Fibroblast of villous mesenchyme (primary cell): ENCODE results near the gene TSPAN5. TPM values are rescaled to one million over a fixed set of nuclear protein-coding genes. Genes with fewer than 3 reads are reported as not detected.

ENCODE experiments used
- DNase-seq: peaks from one replicate; pipeline ENCODE4 v3.0.0-alpha.2; 2010; ENCODE audit warnings: low read depth
- H3K4me3 ChIP-seq: 2 replicates; pipeline ENCODE4 v1.5.1; 2011; ENCODE audit warnings: low read depth, mild to moderate bottlenecking, low read length
- CTCF ChIP-seq: IDR thresholded peaks from 2 replicates; pipeline ENCODE4 v1.5.1; 2012; ENCODE audit warnings: low read depth, mild to moderate bottlenecking, low read length; ENCODE audit not compliant: insufficient read depth
- total RNA-seq: library from RNA; depleted of rRNA; stranded (reverse); fragments of >200 nt; gene quantifications from 2 replicates; pipeline ENCODE4 v1.2.3, GENCODE V29; 2012

Gene TSPAN5
- total RNA-seq, 1 donor = 50.5 TPM

- H3K4me3 ChIP-seq = no peak overlapping the region
- DNase-seq = peak; percentile 74
- no peak for TF ChIP-seq CTCF
Observed at GRCh38 chr4:98522636-98523395, 135.6 kb downstream of the TSPAN5 start.

- no peak for DNase-seq
- TF ChIP-seq CTCF = no peak
- no peak overlapping the region for H3K4me3 ChIP-seq
Observed at GRCh38 chr4:98522062-98522461, 136.3 kb downstream of the TSPAN5 start.

DNA sequence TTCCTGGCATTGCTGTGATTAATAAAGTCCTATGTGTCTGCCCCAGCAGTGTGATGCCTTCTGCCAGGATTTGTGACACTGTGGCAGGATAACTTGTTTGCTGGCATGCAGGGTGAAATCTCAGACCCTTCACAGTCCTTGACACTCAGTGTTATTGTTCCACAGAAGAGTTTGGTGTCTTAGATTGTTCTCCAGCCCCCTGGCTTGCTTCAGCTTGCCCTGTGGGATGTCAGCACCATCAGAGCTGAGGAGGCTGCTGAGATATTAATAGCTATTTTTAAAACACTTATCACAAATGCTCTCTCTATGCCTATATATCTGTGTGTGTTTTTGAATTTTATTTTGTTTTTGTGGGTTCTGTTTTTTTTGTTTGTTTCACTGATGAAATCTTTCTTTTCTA lies 136.9 kb downstream of the TSPAN5 start:
- H3K4me3 ChIP-seq = no peak overlapping the region
- DNase-seq = no peak
- no peak for TF ChIP-seq CTCF

GRCh38 chr4:98519268-98519977 lies 139.0 kb downstream of the TSPAN5 start:
- no peak overlapping the region for H3K4me3 ChIP-seq
- TF ChIP-seq CTCF = no peak
- DNase-seq = peak; percentile 54

DNA sequence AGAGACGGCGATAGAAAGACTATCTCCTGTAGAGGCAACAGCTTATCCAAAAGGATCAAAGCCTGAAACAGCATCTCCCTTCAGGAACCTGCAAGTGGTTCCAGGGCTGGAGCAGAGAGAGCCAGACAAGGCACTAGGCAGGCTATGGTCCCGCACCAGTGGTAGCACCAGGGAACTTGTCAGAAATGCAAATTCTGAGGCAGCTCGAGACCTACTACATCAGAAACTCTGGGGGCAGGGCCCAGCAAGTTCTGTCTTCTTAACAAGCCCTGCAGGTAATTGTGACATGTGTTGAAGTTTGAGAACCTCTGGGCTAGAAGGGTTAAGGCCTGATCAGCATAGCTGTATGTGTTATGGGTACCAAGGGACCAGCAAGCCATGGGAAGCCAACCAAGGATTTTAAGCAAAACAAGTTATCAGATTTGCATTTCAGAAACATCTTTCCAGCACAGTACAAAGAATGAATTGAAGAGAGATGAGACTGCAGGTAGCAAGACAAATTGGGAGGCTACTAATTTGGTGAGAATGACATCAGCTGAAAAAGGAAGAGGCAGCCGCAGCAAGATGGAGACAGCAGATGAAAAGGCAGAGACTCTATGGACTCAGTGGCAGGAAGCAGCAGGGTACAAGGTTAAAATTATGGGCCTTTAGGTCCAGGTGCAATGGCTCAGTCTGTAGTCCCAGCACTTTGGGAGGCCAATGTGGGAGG lies 139.7 kb downstream of the TSPAN5 start:
- H3K4me3 ChIP-seq = no peak overlapping the region
- no peak for DNase-seq
- no peak for TF ChIP-seq CTCF

DNA sequence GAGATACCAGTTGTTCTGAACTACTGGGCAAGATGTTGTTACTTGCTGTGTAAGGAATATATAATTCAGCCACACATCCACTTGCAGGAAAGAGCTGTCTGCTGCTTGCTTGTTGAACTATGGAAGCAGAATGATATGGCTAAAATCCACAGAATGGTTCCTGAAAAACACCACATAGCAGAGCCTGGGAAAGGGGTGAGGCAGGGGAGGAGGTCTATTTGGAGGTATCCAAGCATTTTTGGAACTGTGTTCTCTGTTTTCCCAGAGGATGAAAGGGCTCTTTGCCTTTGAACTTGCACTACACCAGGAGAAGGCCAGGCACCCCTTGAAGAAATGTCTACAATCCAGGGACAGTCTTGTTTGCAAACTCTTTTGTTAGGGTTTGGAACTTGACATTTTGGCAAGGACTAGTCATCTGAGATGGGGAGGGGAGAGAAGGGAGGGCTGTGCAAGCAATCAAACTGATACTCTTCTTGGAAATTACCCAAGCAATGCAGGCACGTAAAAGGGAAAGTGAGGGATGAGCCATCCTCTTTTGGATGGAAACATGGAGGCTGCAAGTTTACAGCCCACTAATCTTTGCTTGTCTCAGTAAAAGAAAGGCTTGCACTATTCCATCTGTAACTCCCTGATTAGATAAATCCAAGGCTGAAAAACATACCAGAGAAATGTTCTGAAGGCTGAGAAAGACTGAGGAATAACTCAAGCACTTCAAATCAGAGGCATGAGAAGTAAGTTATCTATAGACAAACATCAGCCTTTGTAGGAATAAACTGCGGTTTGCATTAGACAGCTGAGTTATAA lies 141.0 kb downstream of the TSPAN5 start:
- H3K4me3 ChIP-seq = no peak overlapping the region
- no peak for TF ChIP-seq CTCF
- peak; percentile 96 for DNase-seq
